Smooth muscle cell (in vitro differentiated cells): ENCODE measurements around the gene RXRB. TPM values are rescaled to one million over a fixed set of nuclear protein-coding genes. Genes with fewer than 3 reads are reported as not detected.

ENCODE experiments used
- DNase-seq: peaks from one replicate; lab custom pipeline; 2025; ENCODE audit not compliant: unreplicated experiment; lab: John Stamatoyannopoulos, UW
- H2AFZ ChIP-seq: fragments of 200-600 bp; sonication (generic); 2 replicates; pipeline ENCODE4 v1.6.0; 2016; ENCODE audit warnings: antibody characterized with exemption, low read depth, mild to moderate bottlenecking
- H3F3A ChIP-seq: fragments of 200-600 bp; sonication (generic); 2 replicates; pipeline ENCODE4 v1.6.0; 2017; ENCODE audit warnings: antibody characterized with exemption, low read depth
- H3K27ac ChIP-seq: fragments of 200-600 bp; sonication (generic); 2 replicates; pipeline ENCODE4 v1.5.1; 2016; ENCODE audit warnings: low read depth, mild to moderate bottlenecking
- H3K27me3 ChIP-seq: fragments of 200-600 bp; sonication (generic); 2 replicates; pipeline ENCODE4 v1.6.1; 2016; ENCODE audit warnings: low read depth, mild to moderate bottlenecking
- H3K36me3 ChIP-seq: fragments of 200-600 bp; sonication (generic); 2 replicates; pipeline ENCODE4 v1.5.1; 2016; ENCODE audit warnings: low read depth
- H3K4me1 ChIP-seq: fragments of 200-600 bp; sonication (generic); 2 replicates; pipeline ENCODE4 v1.5.1; 2016; ENCODE audit warnings: low read depth
- H3K4me2 ChIP-seq: fragments of 200-600 bp; sonication (generic); 2 replicates; pipeline ENCODE4 v1.6.0; 2016; ENCODE audit warnings: mild to moderate bottlenecking
- H3K4me3 ChIP-seq: fragments of 200-600 bp; sonication (generic); 2 replicates; pipeline ENCODE4 v1.5.1; 2016; ENCODE audit warnings: mild to moderate bottlenecking
- H3K79me2 ChIP-seq: fragments of 200-600 bp; sonication (generic); 2 replicates; pipeline ENCODE4 v1.6.0; 2016; ENCODE audit warnings: low read depth, mild to moderate bottlenecking
- H3K9ac ChIP-seq: fragments of 200-600 bp; sonication (generic); 2 replicates; pipeline ENCODE4 v1.6.0; 2016; ENCODE audit warnings: low read depth
- H3K9me3 ChIP-seq: fragments of 200-600 bp; sonication (generic); replicated peaks from 2 replicates; pipeline ENCODE4 v1.5.1; 2016; ENCODE audit warnings: low read depth
- H4K20me1 ChIP-seq: fragments of 200-600 bp; sonication (generic); 2 replicates; pipeline ENCODE4 v1.6.0; 2016; ENCODE audit warnings: low read depth
- CTCF ChIP-seq: fragments of 200-600 bp; sonication (generic); IDR thresholded peaks from 2 replicates; pipeline ENCODE4 v1.5.1; 2017; ENCODE audit warnings: borderline replicate concordance, mild to moderate bottlenecking, antibody characterized with exemption; ENCODE audit not compliant: insufficient read depth, poor library complexity, severe bottlenecking
- WGBS: methylation state at CpG from one replicate; pipeline ENCODE4 v1.1.7; 2016; ENCODE audit warnings: low lambda C conversion rate; 5-methylcytosine and 5-hydroxymethylcytosine counted together
- polyA plus RNA-seq: library from polyadenylated mRNA; unstranded; fragments of >200 nt; fragmentation: Nextera tagmentation; extraction: Ambion mirVana; gene quantifications from 2 replicates; pipeline ENCODE4 v1.2.1, GENCODE V29; 2016
- total RNA-seq: library from RNA; depleted of rRNA; stranded (reverse); fragments of >200 nt; gene quantifications from 2 replicates; pipeline ENCODE4 v1.2.3, GENCODE V29; 2014

RXRB gene
- total RNA-seq, result 24.3 and 25.7 TPM in 2 replicates
- polyA plus RNA-seq, result 28.2 and 33.7 TPM in 2 replicates

DNA sequence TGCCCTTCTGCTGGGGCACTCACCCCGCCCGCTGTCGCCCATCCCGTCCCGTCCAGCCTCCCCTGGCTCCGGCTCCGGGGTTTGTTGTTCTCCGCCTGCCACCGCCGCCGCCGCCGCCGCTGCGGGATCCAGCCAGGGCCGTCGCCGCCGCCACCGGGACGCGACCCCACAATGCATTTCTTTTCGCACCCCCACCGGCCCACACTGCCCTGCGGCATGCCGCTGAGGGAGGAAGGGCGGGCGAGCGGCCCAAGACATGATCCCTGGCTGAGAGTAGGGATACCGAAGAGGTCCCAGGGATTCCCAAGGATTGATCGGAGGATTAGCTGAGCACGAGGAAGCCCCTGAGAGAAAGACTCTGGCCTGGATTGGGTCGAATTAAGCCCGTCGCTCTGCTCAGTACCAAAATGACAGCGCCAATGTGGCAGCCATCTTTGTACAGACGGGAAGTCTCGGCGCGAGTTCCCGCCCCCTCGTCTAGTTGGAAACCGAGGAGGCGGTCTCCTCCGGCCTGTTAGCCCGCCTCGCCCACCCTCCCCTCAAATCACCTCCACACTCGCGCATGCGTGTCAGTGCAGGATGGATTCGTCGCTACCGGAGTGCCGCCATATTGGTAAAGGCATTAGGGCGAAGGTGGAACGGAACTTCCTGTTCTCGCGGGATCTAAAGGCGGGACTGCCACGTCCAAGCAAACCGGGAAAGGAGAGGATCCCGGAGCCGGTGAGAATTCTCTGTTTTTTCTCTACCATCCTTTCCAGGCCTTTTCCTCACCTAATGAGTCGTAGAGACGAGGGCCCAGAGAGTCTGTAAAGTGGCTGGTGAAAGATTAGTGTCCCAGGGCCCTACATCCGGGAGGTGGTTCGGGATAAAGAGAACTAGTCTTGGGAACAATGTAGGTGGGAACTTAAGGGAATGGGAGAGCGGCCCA, at the start of gene RXRB, which contains the start of gene SLC39A7:
Gene RXRB (minus strand): TSS at position 447 of the 928 bp plus-strand sequence. CDS start 189 bp downstream, at position 258.
Gene SLC39A7 (plus strand): TSS at position 649 of the 928 bp plus-strand sequence. CDS start 379 bp downstream, outside the sequence.
- Histone ChIP-seq H3K27ac (peak within 1 kb of the TSS; percentile 98), H2AFZ (peak within 1 kb of the TSS; percentile 87), H3K4me3 (peak within 1 kb of the TSS; percentile 88), H3K36me3 (peaks cover 6% of the 10 kb centered on the region), H3K4me2 (peak within 1 kb of the TSS; percentile 98), H4K20me1 (peaks cover 72% of the 10 kb centered on the region), H3K9ac (peak within 1 kb of the TSS; percentile 98), H3F3A (peaks cover 14% of the 10 kb centered on the region), H3K4me1 (peaks cover 31% of the 10 kb centered on the region), H3K9me3 (no peaks in the 10 kb centered on the region), H3K79me2 (peaks cover 48% of the 10 kb centered on the region), H3K27me3 (no peaks in the 10 kb centered on the region)
- WGBS, result under 1% methylated on average over 61 of the region's 68 CpGs
- DNase-seq, result peak; percentile 92
- no peak for TF ChIP-seq CTCF

- H3K79me2 ChIP-seq, result no peaks in the 10 kb centered on the region
- H3K9me3 ChIP-seq, result no peaks in the 10 kb centered on the region
- DNase-seq, result no peak
- no peaks in the 10 kb centered on the region for H3F3A ChIP-seq
- H2AFZ ChIP-seq, result peak overlapping the region; percentile 57
- TF ChIP-seq CTCF, result no peak
- H3K4me2 ChIP-seq, result peak overlapping the region; percentile 90
- H3K27me3 ChIP-seq, result no peaks in the 10 kb centered on the region
- 35% methylated on average over 15 of the region's 15 CpGs for WGBS
- peak overlapping the region; percentile 53 for H3K4me3 ChIP-seq
- no peaks in the 10 kb centered on the region for H4K20me1 ChIP-seq
- peak overlapping the region; percentile 73 for H3K27ac ChIP-seq
- H3K4me1 ChIP-seq, result peaks cover 15% of the 10 kb centered on the region
- peak overlapping the region; percentile 72 for H3K9ac ChIP-seq
- H3K36me3 ChIP-seq, result no peaks in the 10 kb centered on the region
Measured at GRCh38 chr6:33249732-33250630, 49.5 kb upstream of the RXRB start.

DNA sequence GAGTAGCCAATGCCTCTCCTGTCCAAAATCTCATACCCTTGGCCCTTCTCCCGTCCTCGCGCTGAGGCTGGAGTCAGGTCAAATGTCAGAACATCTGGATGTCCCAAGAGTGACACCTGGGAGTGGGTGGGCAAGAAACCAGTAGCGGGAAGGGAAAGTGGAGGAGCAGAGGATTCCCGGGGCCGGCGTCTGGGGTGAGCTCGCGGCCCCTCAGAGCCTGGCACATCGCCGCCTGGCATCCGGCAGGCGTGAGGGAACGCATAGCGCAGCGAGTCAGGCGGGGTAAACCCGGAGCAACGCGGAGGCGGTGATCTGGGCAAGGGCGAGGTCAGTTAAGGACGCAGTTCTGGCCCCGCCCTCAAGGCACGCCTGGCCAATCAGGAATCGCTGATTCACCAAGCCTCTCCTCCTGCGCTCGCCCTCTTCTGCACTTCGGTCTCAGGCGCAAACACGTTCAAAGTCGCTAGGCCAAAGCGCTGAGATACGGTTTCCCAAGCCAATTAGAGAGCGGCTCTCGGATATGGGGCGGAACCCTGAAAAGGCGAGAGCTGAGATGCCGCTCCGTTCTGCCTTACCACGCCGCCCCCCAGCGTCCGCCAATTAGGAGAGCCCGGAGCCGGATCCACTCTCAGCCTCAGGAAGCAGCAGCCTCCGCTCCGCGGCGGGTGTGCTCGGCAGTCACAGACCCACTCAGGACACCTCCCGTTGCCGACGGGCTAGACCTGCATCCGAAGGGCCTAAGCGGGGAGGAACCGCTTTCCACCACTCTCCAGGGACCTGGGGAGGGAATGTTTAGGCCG, 48.7 kb upstream of the RXRB start:
- Histone ChIP-seq H3K4me2 (peak overlapping the region; percentile 90), H3K4me1 (peaks cover 15% of the 10 kb centered on the region), H3K27me3 (no peaks in the 10 kb centered on the region), H3K27ac (peak overlapping the region; percentile 73), H3K9ac (peak overlapping the region; percentile 72), H4K20me1 (no peaks in the 10 kb centered on the region), H3K9me3 (no peaks in the 10 kb centered on the region), H3K36me3 (no peaks in the 10 kb centered on the region), H3F3A (no peaks in the 10 kb centered on the region), H3K79me2 (no peaks in the 10 kb centered on the region), H2AFZ (peak overlapping the region; percentile 57), H3K4me3 (peak overlapping the region; percentile 53)
- no peak for TF ChIP-seq CTCF
- WGBS, result under 1% methylated on average over 58 of the region's 58 CpGs
- DNase-seq, result peak; percentile 98
